Measurements from ENCODE around the gene COPS4. TPM values are rescaled to one million over a fixed set of nuclear protein-coding genes. Genes with fewer than 3 reads are reported as not detected.
A peak's percentile ranks its signal among the peaks of the same experiment; 100 is the strongest.

The COPS4 gene
- total RNA-seq, 2 experiments from 2014 or later = 26.0 to 27.6 TPM

DNA sequence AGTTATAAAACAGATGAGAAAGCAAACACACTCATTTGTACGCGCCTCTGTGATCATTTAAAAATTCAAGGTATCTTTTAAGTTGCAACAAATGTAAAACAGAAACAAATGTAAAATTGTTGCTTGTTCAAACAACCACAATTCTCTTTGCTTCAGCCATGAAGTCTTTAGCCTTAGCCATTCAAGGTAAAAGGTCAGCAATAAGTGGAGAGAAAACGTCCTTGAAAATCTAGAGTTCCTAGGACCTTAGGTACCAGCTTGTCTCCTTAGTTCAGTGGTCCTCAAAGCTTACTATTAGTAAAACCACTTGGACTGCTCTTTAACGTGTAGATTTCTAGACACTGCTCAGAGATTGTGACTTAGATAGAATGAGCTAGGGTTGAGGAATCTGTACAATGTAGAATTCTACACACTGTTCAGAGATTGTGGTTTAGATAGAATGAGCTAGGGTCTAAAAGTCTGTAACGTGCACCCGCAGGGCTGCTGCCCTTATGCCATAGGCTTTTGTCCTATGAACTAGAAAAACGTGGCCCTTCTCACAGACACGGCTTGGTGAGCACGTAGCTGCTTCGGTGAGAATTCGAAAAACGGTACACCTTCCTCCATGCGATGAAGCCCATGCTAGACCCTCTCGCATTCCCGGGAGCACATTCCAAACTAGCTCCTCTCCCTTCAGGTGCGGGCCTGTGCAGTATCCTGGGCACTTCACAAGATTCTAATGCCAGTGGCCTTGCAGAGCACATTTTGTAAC is 77.9 kb downstream of the COPS4 start:
- intact Hi-C loops (cut with DNase I, micrococcal nuclease) = loop anchor here in 1 of 2 experiments (5.0 kb wide), 1 partner anchor 41 kb away; no protein-coding TSS in a partner anchor
- Histone ChIP-seq H3K4me1 (ENCODE audit: insufficient read depth, low read length) (peaks cover 38% of the 10 kb centered on the region), H3K9me3 (ENCODE audit: control insufficient read depth in 1 of 2, insufficient read depth in 1 of 2, low read length in 2 of 2) (no peaks in the 10 kb centered on the region), H3K36me3 (ENCODE audit: insufficient read depth, low read length) (no peaks in the 10 kb centered on the region), H3K27me3 (ENCODE audit: control insufficient read depth in 1 of 2, insufficient read depth in 2 of 2, low read length in 2 of 2) (no peaks in the 10 kb centered on the region), H3K27ac (ENCODE audit: low read depth in 1 of 2, low read length in 2 of 2) (peak overlapping the region; percentile 43 to 66), H3K4me3 (ENCODE audit: low read length) (peak overlapping the region; percentile 83)
- H3K36me3 Mint-ChIP-seq (ENCODE audit: low read depth) = peaks cover 59% of the 10 kb centered on the region
- no peaks in the 10 kb centered on the region for H3K9me3 Mint-ChIP-seq
- ChIA-PET POLR2A (interaction anchor here (0.5 to 8.9 kb wide), 13 partner anchors 12 to 343 kb away, joined by 3 to 167 read pairs (median 7); partner anchors contain the start of genes COPS4, COQ2, HELQ and LIN54), CTCF (interaction anchor here (0.6 to 2.7 kb wide), 4 partner anchors 29 to 140 kb away, joined by 3 to 10 read pairs (median 5); no protein-coding TSS in a partner anchor)
- peak overlapping the region; percentile 98 for H3K4me3 Mint-ChIP-seq
- no peaks in the 10 kb centered on the region for H3K27me3 Mint-ChIP-seq
- peak; percentile 5 for ATAC-seq (ENCODE audit: poor library complexity)
- TF ChIP-seq, protein P1, sequence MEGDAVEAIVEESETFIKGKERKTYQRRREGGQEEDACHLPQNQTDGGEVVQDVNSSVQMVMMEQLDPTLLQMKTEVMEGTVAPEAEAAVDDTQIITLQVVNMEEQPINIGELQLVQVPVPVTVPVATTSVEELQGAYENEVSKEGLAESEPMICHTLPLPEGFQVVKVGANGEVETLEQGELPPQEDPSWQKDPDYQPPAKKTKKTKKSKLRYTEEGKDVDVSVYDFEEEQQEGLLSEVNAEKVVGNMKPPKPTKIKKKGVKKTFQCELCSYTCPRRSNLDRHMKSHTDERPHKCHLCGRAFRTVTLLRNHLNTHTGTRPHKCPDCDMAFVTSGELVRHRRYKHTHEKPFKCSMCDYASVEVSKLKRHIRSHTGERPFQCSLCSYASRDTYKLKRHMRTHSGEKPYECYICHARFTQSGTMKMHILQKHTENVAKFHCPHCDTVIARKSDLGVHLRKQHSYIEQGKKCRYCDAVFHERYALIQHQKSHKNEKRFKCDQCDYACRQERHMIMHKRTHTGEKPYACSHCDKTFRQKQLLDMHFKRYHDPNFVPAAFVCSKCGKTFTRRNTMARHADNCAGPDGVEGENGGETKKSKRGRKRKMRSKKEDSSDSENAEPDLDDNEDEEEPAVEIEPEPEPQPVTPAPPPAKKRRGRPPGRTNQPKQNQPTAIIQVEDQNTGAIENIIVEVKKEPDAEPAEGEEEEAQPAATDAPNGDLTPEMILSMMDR (IDR thresholded peaks at IDR 0.05) = no peak
- peak in 10 of 14 experiments; percentile 10 to 57 (median 30) for DNase-seq
- H3K4me1 Mint-ChIP-seq (ENCODE audit: low read depth) = peaks cover 51% of the 10 kb centered on the region
- H3K27ac Mint-ChIP-seq = peak overlapping the region; percentile 89

DNA sequence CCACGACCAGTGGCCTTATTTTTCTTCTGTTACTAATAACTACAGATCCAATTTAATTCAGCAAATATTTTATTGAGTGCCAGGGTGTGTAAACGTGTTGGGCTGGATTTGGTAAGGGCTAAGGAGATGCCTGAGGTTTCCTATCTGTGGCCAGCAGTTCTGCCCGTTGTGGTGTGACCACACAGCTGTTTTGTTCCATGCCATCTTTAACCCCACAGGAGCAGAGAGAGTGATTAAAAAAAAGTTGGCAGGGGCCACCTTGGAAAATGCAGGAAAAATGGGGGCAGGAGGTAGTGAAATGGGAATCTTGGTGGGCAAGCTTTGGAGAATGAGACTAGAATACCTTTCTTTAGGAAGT is 78.4 kb downstream of the COPS4 start:
- Mint-ChIP-seq H3K27me3 (no peaks in the 10 kb centered on the region), H3K27ac (peak overlapping the region; percentile 89), H3K9me3 (no peaks in the 10 kb centered on the region), H3K36me3 (ENCODE audit: low read depth) (peaks cover 53% of the 10 kb centered on the region), H3K4me1 (ENCODE audit: low read depth) (peaks cover 51% of the 10 kb centered on the region), H3K4me3 (peak overlapping the region; percentile 98)
- peak overlapping the region; percentile 83 for H3K4me3 ChIP-seq (ENCODE audit: low read length)
- POLR2A ChIA-PET = interaction anchor here (0.5 to 8.9 kb wide), 14 partner anchors 11 to 342 kb away, joined by 3 to 167 read pairs (median 6); partner anchors contain the start of genes COPS4, COQ2, HELQ and LIN54
- CTCF ChIA-PET = interaction anchor here (0.6 to 2.7 kb wide), 5 partner anchors 30 to 140 kb away, joined by 3 to 10 read pairs (median 4); no protein-coding TSS in a partner anchor
- H3K27ac ChIP-seq (ENCODE audit: low read depth in 1 of 2, low read length in 2 of 2) = peak overlapping the region; percentile 43 to 66
- H3K36me3 ChIP-seq (ENCODE audit: insufficient read depth, low read length) = no peaks in the 10 kb centered on the region
- DNase-seq (peak in 3 of 14 experiments; percentile 23 to 52 (median 27)), ATAC-seq (ENCODE audit: poor library complexity) (no peak)
- no peaks in the 10 kb centered on the region for H3K27me3 ChIP-seq (ENCODE audit: control insufficient read depth in 1 of 2, insufficient read depth in 2 of 2, low read length in 2 of 2)
- H3K4me1 ChIP-seq (ENCODE audit: insufficient read depth, low read length) = peaks cover 33% of the 10 kb centered on the region
- TF ChIP-seq, protein P1 (IDR thresholded peaks at IDR 0.05) = no peak
- intact Hi-C loops (cut with DNase I, micrococcal nuclease) = loop anchor here in 1 of 2 experiments (5.0 kb wide), 1 partner anchor 41 kb away; no protein-coding TSS in a partner anchor
- no peaks in the 10 kb centered on the region for H3K9me3 ChIP-seq (ENCODE audit: control insufficient read depth in 1 of 2, insufficient read depth in 1 of 2, low read length in 2 of 2)

DNA sequence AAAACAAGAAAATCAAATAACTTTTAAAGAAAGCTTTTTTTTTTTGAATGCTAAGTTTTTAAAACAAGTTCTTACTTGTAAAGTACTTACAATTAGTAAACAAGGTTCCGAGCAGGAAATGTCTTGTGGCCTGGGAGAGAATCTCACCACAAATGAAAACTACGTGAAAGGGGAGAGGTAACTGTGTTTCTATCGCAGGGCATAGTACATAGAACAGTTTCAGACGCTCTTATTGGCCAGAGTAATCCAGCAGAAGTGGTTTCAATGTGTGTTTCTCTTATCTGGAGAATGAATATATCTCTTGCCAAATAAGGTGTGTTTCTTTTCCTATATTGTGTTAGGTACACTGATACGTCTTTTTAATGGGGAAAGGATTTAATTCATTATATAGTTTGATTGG is 79.6 kb downstream of the COPS4 start, which contains the start of gene PLAC8:
PLAC8 (minus strand) TSS at position 154 of the 400 bp plus-strand sequence. CDS start 6,808 bp downstream, outside the sequence.
- Histone ChIP-seq H3K27me3 (ENCODE audit: control insufficient read depth in 1 of 2, insufficient read depth in 2 of 2, low read length in 2 of 2) (no peaks in the 10 kb centered on the region), H3K4me1 (ENCODE audit: insufficient read depth, low read length) (peaks cover 24% of the 10 kb centered on the region), H3K36me3 (ENCODE audit: insufficient read depth, low read length) (no peaks in the 10 kb centered on the region), H3K27ac (ENCODE audit: low read depth in 1 of 2, low read length in 2 of 2) (peak within 1 kb of the TSS; percentile 43 to 76), H3K9me3 (ENCODE audit: control insufficient read depth in 1 of 2, insufficient read depth in 1 of 2, low read length in 2 of 2) (no peaks in the 10 kb centered on the region), H3K4me3 (ENCODE audit: low read length) (peak within 1 kb of the TSS; percentile 83)
- DNase-seq (peak in 9 of 14 experiments; percentile 15 to 94 (median 57)), ATAC-seq (ENCODE audit: poor library complexity) (peak; percentile 77)
- H3K4me1 Mint-ChIP-seq (ENCODE audit: low read depth) = peaks cover 49% of the 10 kb centered on the region
- peak within 1 kb of the TSS; percentile 89 for H3K27ac Mint-ChIP-seq
- TF ChIP-seq, protein P1 (IDR thresholded peaks at IDR 0.05) = no peak
- peak within 1 kb of the TSS; percentile 98 for H3K4me3 Mint-ChIP-seq
- H3K9me3 Mint-ChIP-seq = no peaks in the 10 kb centered on the region
- no peaks in the 10 kb centered on the region for H3K27me3 Mint-ChIP-seq
- intact Hi-C loops (cut with DNase I, micrococcal nuclease) = loop anchor here (2.0 to 5.0 kb wide), 2 partner anchors 42 to 98 kb away; no protein-coding TSS in a partner anchor
- H3K36me3 Mint-ChIP-seq (ENCODE audit: low read depth) = peaks cover 42% of the 10 kb centered on the region
- ChIA-PET POLR2A (interaction anchor here (0.6 to 8.9 kb wide), 16 partner anchors 10 to 312 kb away, joined by 3 to 167 read pairs (median 4); partner anchors contain the start of genes COPS4 and LIN54), CTCF (interaction anchor here (0.6 to 2.7 kb wide), 6 partner anchors 31 to 168 kb away, joined by 3 to 10 read pairs (median 4); no protein-coding TSS in a partner anchor)

Measured in CD4-positive, alpha-beta T cell (primary cell).